Activated naive CD8-positive, alpha-beta T cell treated with anti-CD3 and anti-CD28 coated beads, Interleukin-2, amount 10 ng/mL, durations not matched to agents 7 days and 5 days (primary cell): ENCODE data around the gene CPLANE2. TPM values are rescaled to one million over a fixed set of nuclear protein-coding genes. Genes with fewer than 3 reads are reported as not detected.

Experiments used
- ATAC-seq: fragments of 150-1000 bp; cut with Tn5 transposase; one replicate; pipeline ENCODE4 v1.10.0; 2021; ENCODE audit warnings: low read depth, moderate library complexity
- POLR2A ChIA-PET: fragments of 350-600 bp; sonication (Branson Sonifier 250); formaldehyde crosslinking; loops from one replicate; lab custom pipeline; 2021; ENCODE audit warnings: antibody characterized with exemption; lab: Charles Lee
- DNase-seq: peaks from one replicate; pipeline ENCODE4 v3.0.0; 2021
- H3K27ac Mint-ChIP-seq: one replicate; pipeline ENCODE4 v1.8.0; 2022; ENCODE audit warnings: mild to moderate bottlenecking, mixed read lengths
- H3K27me3 Mint-ChIP-seq: one replicate; pipeline ENCODE4 v1.8.0; 2022; ENCODE audit warnings: mild to moderate bottlenecking, moderate library complexity, mixed read lengths
- H3K36me3 Mint-ChIP-seq: one replicate; pipeline ENCODE4 v1.8.0; 2021; ENCODE audit warnings: mild to moderate bottlenecking, mixed read lengths
- H3K4me1 Mint-ChIP-seq: one replicate; pipeline ENCODE4 v1.8.0; 2021; ENCODE audit warnings: mixed read lengths
- H3K4me3 Mint-ChIP-seq: one replicate; pipeline ENCODE4 v1.8.0; 2022; ENCODE audit warnings: mild to moderate bottlenecking, moderate library complexity, mixed read lengths
- H3K9me3 Mint-ChIP-seq: one replicate; pipeline ENCODE4 v1.8.0; 2021; ENCODE audit warnings: mixed read lengths
- total RNA-seq, 2 experiments: library from RNA; stranded (reverse); gene quantifications; one replicate each; pipeline ENCODE4 v1.2.3, GENCODE V29; 2021

CPLANE2 gene
- total RNA-seq, 2 experiments from 2014 or later, result 6.8 to 7.3 TPM

DNA sequence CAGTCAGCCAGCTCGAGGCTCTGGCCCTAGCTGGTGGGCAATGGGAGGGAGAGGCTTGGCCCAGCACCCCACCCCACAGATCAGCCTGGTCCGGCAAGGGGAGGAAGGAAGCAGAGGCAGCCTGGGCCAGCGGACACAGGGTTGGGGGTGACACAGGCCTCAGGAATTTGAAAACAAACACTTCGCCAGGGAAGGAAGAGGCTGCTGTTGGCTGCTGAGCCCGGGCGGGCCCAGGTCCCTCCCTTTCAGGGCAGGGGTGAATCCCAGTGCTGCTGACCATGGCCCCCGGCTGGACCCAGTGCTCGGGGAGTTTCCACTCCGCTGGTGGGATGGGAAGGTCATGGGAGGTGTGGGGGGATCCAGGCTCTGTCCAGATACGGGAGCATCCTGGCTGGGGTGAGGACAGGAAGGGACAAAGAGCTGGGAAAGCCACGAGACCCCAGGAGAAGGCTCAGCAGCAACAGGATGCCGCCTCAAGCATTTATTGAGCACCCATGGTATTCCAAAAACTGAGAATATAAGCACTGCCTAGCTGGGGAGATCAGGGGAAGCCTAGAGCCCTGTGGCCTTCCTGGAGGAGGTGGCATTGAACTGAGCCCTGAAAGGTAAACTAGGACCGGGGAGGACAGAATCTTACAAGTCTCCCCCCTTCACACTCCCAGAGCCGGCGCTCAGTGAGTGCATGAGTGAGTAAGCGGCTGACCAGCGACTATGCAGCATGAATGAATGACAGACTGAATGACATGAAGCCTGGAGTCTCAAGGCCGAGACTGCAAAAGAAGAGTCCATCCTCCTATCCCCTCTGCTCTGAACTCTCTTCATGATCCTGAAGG lies 54.9 kb downstream of the CPLANE2 start:
- H3K27me3 Mint-ChIP-seq, result peaks cover 2% of the 10 kb centered on the region
- POLR2A ChIA-PET, result interaction anchor here (0.6 kb wide), 2 partner anchors 97 to 318 kb away, joined by 3 to 4 read pairs; no protein-coding TSS in a partner anchor

More for the DNA sequence above, 54.9 kb downstream of the CPLANE2 start:
- DNase-seq (no peak), ATAC-seq (no peak)
- Mint-ChIP-seq H3K36me3 (no peaks in the 10 kb centered on the region), H3K4me3 (no peak overlapping the region), H3K9me3 (no peaks in the 10 kb centered on the region), H3K4me1 (no peaks in the 10 kb centered on the region), H3K27ac (no peak overlapping the region)

Other genes with a start within 250 kb of the CPLANE2 start
- not detected for gene SRARP, start 232.9 kb downstream of the CPLANE2 start, total RNA-seq
- not detected for gene HSPB7, start 219.1 kb downstream of the CPLANE2 start, total RNA-seq
- not detected for gene CLCNKA, start 215.1 kb downstream of the CPLANE2 start, total RNA-seq
- not detected for gene CLCNKB, start 193.4 kb downstream of the CPLANE2 start, total RNA-seq
- 1 to 10 TPM; 3.3 to 4.1 TPM for gene FAM131C, start 163.5 kb downstream of the CPLANE2 start, total RNA-seq
- not detected for gene EPHA2, start 81.1 kb downstream of the CPLANE2 start, total RNA-seq
- gene ARHGEF19, start 24.5 kb downstream of the CPLANE2 start, total RNA-seq, result 10 to 100 TPM in 1 of 2 experiments, 1 to 10 TPM in 1; 7.5 to 10.2 TPM
- gene FBXO42, start 115.3 kb upstream of the CPLANE2 start, total RNA-seq, result 10 to 100 TPM; 22.3 to 25.1 TPM
- 100 to 1,000 TPM; 126 to 147 TPM for gene SZRD1, start 130.1 kb upstream of the CPLANE2 start, total RNA-seq
- gene SPATA21, start 200.2 kb upstream of the CPLANE2 start, total RNA-seq, result not detected
- gene NECAP2, start 203.5 kb upstream of the CPLANE2 start, total RNA-seq, result 100 to 1,000 TPM; 110 to 111 TPM